GM13976 (cell line): ENCODE measurements around the gene UBALD1.

ENCODE experiments used
- DNase-seq: peaks from one replicate; pipeline ENCODE4 v3.0.0; 2012; ENCODE audit warnings: low spot score
- CTCF ChIP-seq: IDR thresholded peaks from 2 replicates; pipeline ENCODE4 v1.5.1; 2012; ENCODE audit warnings: borderline replicate concordance, mild to moderate bottlenecking; ENCODE audit not compliant: insufficient read depth; ENCODE audit errors: extremely low read depth, missing control alignments, control extremely low read depth
- in situ Hi-C: fragments of 300-500 bp; cut with MboI; formaldehyde crosslinking; loops from one replicate; pipeline ENCODE4 v1.12.0; 2022; ENCODE audit warnings: low sequenced_read_pairs, mixed read lengths, inconsistent platforms; ENCODE audit not compliant: unreplicated experiment

The UBALD1 gene

DNA sequence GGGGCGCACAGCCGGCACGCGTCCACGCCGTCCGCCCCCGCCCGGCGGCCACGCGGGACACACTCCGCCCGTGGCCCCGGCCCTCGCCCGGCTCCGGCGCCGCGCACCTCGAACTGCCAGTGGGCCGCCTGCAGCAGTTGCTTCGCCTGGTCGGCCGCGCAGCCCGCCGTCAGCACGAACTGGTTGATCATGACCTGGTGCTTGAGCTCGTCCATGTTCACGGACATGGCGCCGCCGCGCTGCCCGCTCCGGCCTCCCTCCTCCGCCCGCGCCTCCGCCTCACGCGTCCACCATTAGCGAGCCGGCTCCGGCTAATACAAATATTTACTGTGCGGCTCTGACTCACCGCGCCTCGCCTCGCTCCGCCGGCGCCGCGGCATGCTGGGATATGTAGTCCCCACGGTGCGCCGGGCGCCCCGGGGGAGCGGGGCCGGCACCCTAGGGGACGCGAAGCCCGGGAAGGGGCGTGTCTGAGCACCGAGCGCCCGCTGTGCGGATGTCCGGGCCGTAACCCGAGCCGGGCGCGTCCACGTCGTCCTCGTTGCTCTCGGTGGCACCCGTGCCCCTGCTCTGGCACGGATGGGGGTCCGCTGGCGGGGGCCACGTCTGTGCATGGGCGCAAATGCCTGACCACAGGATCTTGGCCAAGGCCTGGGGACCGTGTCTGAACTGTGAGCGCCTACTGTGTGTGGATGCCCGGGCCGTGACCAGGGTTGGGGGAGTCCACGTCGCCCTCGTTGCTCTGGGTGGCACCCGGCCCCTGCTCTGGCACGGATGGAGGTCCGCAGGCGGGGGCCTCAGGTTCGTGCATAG lies at the start of gene UBALD1:
Gene UBALD1, minus strand, starts transcription at position 318 of the 813 bp plus-strand sequence. Its CDS starts 91 bp downstream, at position 227.
- in situ Hi-C loops: no loop called here
- no peak for TF ChIP-seq CTCF
- DNase-seq: peak; percentile 94

GRCh38 chr16:4663777-4664465 lies 49.2 kb upstream of the UBALD1 start:
- no peak for TF ChIP-seq CTCF
- in situ Hi-C loops: no loop called here
- DNase-seq: no peak

GRCh38 chr16:4663465-4663776 lies 48.7 kb upstream of the UBALD1 start:
- DNase-seq: no peak
- in situ Hi-C loops: no loop called here
- no peak for TF ChIP-seq CTCF

- TF ChIP-seq CTCF: no peak
- in situ Hi-C loops: no loop called here
- DNase-seq: no peak
These were observed 47.0 kb upstream of the UBALD1 start for GRCh38 chr16:4661661-4662060.

- in situ Hi-C loops: no loop called here
- peak; percentile 84 for DNase-seq
- no peak for TF ChIP-seq CTCF
These were observed 45.8 kb upstream of the UBALD1 start for GRCh38 chr16:4660454-4661007.

DNA sequence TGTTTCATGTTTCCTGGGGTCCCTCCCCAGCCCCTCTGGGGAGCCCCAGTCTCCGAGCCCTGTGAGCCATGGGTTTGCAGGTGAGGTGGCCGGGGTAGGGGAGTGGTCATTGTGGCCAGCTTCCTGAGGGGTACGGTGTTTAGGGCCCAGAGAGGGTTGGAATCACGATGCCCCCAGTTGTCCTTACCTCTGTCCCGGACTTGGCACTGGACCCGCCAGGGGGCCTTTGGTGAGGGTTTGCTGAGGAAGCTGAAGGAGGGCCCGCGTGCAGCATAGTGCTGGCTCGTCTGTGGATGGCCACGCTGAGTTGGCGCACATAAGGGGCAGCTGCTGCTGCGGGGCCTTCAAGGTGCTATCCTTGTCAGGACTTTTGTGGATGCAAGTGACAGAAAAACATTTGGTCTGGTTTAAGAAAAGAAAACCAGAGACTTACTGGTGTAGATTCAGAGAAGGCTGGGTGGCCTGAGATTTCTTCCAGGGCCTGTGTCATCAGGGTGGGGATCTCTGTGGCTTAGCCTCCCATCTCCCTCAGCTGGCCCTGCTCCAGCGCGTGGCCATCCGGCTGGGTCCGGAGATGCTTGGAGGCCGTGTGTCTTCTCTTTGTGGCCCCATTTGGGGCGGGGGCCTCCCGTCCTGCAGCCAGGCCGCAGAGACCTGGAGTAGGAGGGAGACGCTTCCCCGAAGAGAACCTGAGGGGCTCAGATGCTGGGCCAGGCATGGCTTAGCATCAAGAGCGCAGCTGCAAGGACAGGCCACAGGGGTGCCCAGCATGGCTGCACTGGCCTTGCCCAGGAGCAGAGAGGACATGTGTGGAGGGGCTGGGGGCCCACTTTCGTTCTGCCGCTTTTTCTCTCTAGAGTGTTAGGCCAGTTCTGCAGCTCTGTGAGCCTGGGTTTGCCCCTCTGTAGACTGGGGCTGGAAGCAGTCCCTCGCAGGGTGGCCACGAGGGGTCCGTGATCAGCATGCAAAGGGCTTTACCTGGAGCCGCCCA lies 45.0 kb upstream of the UBALD1 start:
- DNase-seq: no peak
- in situ Hi-C loops: no loop called here
- TF ChIP-seq CTCF: no peak
